DMS53 (cell line): Measurements from ENCODE around the gene ZNF655.
"Not testable (repeated sequence)": the region's sequence is repeated elsewhere in the genome, so short reads cannot be mapped to it uniquely, and the experiment has no call there.

Experiments used
- DNase-seq: peaks from one replicate; lab custom pipeline; 2025; lab: John Stamatoyannopoulos, UW

ZNF655 gene

GRCh38 chr7:99560834-99561736, 2.6 kb downstream of the ZNF655 start:
- DNase-seq, result no peak

GRCh38 chr7:99561737-99562051, 3.3 kb downstream of the ZNF655 start:
- DNase-seq, result no peak

- no peak for DNase-seq
Observed at GRCh38 chr7:99562114-99562784, 3.8 kb downstream of the ZNF655 start.

- peak; percentile 75 for DNase-seq
Observed at GRCh38 chr7:99562832-99563231, 4.4 kb downstream of the ZNF655 start.

GRCh38 chr7:99563650-99564049, 5.2 kb downstream of the ZNF655 start:
- no peak for DNase-seq

GRCh38 chr7:99568770-99569169, 10.3 kb downstream of the ZNF655 start:
- not testable (repeated sequence) for DNase-seq

- no peak for DNase-seq
Observed at GRCh38 chr7:99571768-99572167, 13.3 kb downstream of the ZNF655 start.

GRCh38 chr7:99573257-99573656, 14.8 kb downstream of the ZNF655 start:
- no peak for DNase-seq

GRCh38 chr7:99576251-99576650, 17.8 kb downstream of the ZNF655 start:
- no peak for DNase-seq

GRCh38 chr7:99579281-99579955, 21.0 kb downstream of the ZNF655 start:
- no peak for DNase-seq

GRCh38 chr7:99579956-99580777, 21.7 kb downstream of the ZNF655 start:
- DNase-seq, result peak; percentile 68

- not testable (repeated sequence) for DNase-seq
Observed at GRCh38 chr7:99580778-99581332, 22.4 kb downstream of the ZNF655 start.

GRCh38 chr7:99588868-99589267, 30.4 kb downstream of the ZNF655 start:
- DNase-seq, result no peak

GRCh38 chr7:99594948-99595745, 36.7 kb downstream of the ZNF655 start:
- no peak for DNase-seq

GRCh38 chr7:99596408-99596955, 38.0 kb downstream of the ZNF655 start:
- DNase-seq, result no peak

GRCh38 chr7:99597762-99598501, 39.5 kb downstream of the ZNF655 start, which contains the start of gene TMEM225B:
TSS of gene TMEM225B (plus strand) at chr7:99598267. CDS start at chr7:99604389, 6,122 bp downstream.
- DNase-seq, result no peak

- DNase-seq, result no peak
Observed at GRCh38 chr7:99599836-99600235, 41.4 kb downstream of the ZNF655 start.

- DNase-seq, result no peak
Observed at GRCh38 chr7:99601656-99602310, 43.3 kb downstream of the ZNF655 start.

- DNase-seq, result no peak
Observed at GRCh38 chr7:99605527-99605926, 47.1 kb downstream of the ZNF655 start.
